Mesenchymal stem cell (in vitro differentiated cells and primary cell): ENCODE data around the gene ACOT8. TPM values are rescaled to one million over a fixed set of nuclear protein-coding genes. Genes with fewer than 3 reads are reported as not detected.

Experiments
- DNase-seq: peaks from one replicate; pipeline ENCODE4 v3.0.0-alpha.2; 2013
- H2AFZ ChIP-seq: one replicate; pipeline ENCODE4 v1.6.1; 2013; ENCODE audit warnings: low read depth, mild to moderate bottlenecking, control low read depth, inconsistent platforms, low read length, moderate library complexity
- H2AK5ac ChIP-seq: 2 replicates; pipeline ENCODE4 v1.6.1; 2013; ENCODE audit warnings: low read length, moderate library complexity, mild to moderate bottlenecking, inconsistent platforms; ENCODE audit not compliant: severe bottlenecking
- H2BK120ac ChIP-seq: one replicate; pipeline ENCODE4 v1.6.1; 2013; ENCODE audit warnings: low read depth, mild to moderate bottlenecking, inconsistent platforms, low read length, moderate library complexity
- H2BK12ac ChIP-seq, 2 experiments: one replicate each; pipeline ENCODE4 v1.6.1; 2013; ENCODE audit warnings: inconsistent platforms in 2 of 2, low read length in 2 of 2, mild to moderate bottlenecking in 2 of 2, moderate library complexity in 2 of 2, control low read depth in 1 of 2
- H2BK15ac ChIP-seq: one replicate; pipeline ENCODE4 v1.6.1; 2013; ENCODE audit warnings: mild to moderate bottlenecking, low read depth, inconsistent platforms; ENCODE audit not compliant: poor library complexity, severe bottlenecking
- H2BK5ac ChIP-seq: 2 replicates; pipeline ENCODE4 v1.6.1; 2013; ENCODE audit warnings: low read depth, mild to moderate bottlenecking, low read length, control low read depth, inconsistent platforms; ENCODE audit not compliant: poor library complexity, severe bottlenecking
- H3K14ac ChIP-seq, 2 experiments: one replicate each; pipeline ENCODE4 v1.6.1; 2013; ENCODE audit warnings: inconsistent platforms in 2 of 2, low read length in 2 of 2, control low read depth in 1 of 2, mild to moderate bottlenecking in 1 of 2, moderate library complexity in 1 of 2
- H3K18ac ChIP-seq, 2 experiments: one replicate each; pipeline ENCODE4 v1.6.1; 2013; ENCODE audit warnings: inconsistent platforms in 2 of 2, low read length in 2 of 2, control low read depth in 1 of 2, low read depth in 1 of 2, mild to moderate bottlenecking in 1 of 2
- H3K23ac ChIP-seq, 2 experiments: one replicate each; pipeline ENCODE4 v1.6.1; 2013; ENCODE audit warnings: inconsistent platforms in 2 of 2, low read length in 2 of 2, mild to moderate bottlenecking in 2 of 2, moderate library complexity in 2 of 2, control low read depth in 1 of 2
- H3K27ac ChIP-seq: 2 replicates; pipeline ENCODE4 v1.5.1; 2013; ENCODE audit warnings: mild to moderate bottlenecking, moderate library complexity, low read length, control low read depth, inconsistent platforms; ENCODE audit not compliant: poor library complexity, severe bottlenecking
- H3K27me3 ChIP-seq, 2 experiments: 2 replicates each; pipeline versions ENCODE4 v1.6.1 to v1.7.0; 2013; ENCODE audit warnings: low read length in 2 of 2, mild to moderate bottlenecking in 2 of 2, moderate library complexity in 2 of 2, control low read depth in 1 of 2, inconsistent platforms in 1 of 2; ENCODE audit not compliant: control insufficient read depth in 1 of 2, insufficient read depth in 1 of 2
- H3K36me3 ChIP-seq, 2 experiments: 2 replicates each; pipeline versions ENCODE4 v1.6.1 to v1.7.0; 2013; ENCODE audit warnings: low read length in 2 of 2, control low read depth in 1 of 2, inconsistent platforms in 1 of 2, low read depth in 1 of 2, mild to moderate bottlenecking in 1 of 2; ENCODE audit not compliant: insufficient read depth in 2 of 2, control insufficient read depth in 1 of 2
- H3K4ac ChIP-seq, 2 experiments: one replicate each; pipeline ENCODE4 v1.6.1; 2013; ENCODE audit warnings: inconsistent platforms in 2 of 2, low read length in 2 of 2, mild to moderate bottlenecking in 2 of 2, moderate library complexity in 2 of 2, control low read depth in 1 of 2, low read depth in 1 of 2
- H3K4me1 ChIP-seq: 2 replicates; pipeline ENCODE4 v1.6.1; 2013; ENCODE audit warnings: low read depth, low read length, control low read depth; ENCODE audit not compliant: control insufficient read depth, insufficient read depth
- H3K4me2 ChIP-seq: 2 replicates; pipeline ENCODE4 v1.6.1; 2013; ENCODE audit warnings: low read length, mild to moderate bottlenecking, inconsistent platforms; ENCODE audit not compliant: poor library complexity, severe bottlenecking
- H3K4me3 ChIP-seq, 2 experiments: 2 replicates each; pipeline versions ENCODE4 v1.5.1 to v1.7.0; 2013; ENCODE audit warnings: low read length in 2 of 2, mild to moderate bottlenecking in 2 of 2, control low read depth in 1 of 2, low read depth in 1 of 2; ENCODE audit not compliant: insufficient read depth in 1 of 2
- H3K79me1 ChIP-seq: replicated peaks from 2 replicates; pipeline ENCODE4 v1.6.1; 2013; ENCODE audit warnings: mild to moderate bottlenecking, control low read depth, low read length, inconsistent platforms; ENCODE audit not compliant: poor library complexity, severe bottlenecking
- H3K9ac ChIP-seq: 2 replicates; pipeline ENCODE4 v1.7.0; 2013; ENCODE audit warnings: mild to moderate bottlenecking, low read length, moderate library complexity
- H3K9me3 ChIP-seq: 2 replicates; pipeline ENCODE4 v1.7.0; 2013; ENCODE audit warnings: mild to moderate bottlenecking, low read length; ENCODE audit not compliant: control insufficient read depth
- H4K8ac ChIP-seq: one replicate; pipeline ENCODE4 v1.6.1; 2013; ENCODE audit warnings: inconsistent platforms, mild to moderate bottlenecking, low read length, moderate library complexity
- H4K91ac ChIP-seq: one replicate; pipeline ENCODE4 v1.6.1; 2013; ENCODE audit warnings: mild to moderate bottlenecking, low read length, inconsistent platforms
- WGBS: methylation state at CpG from one replicate; pipeline ENCODE4 v1.1.7; 2013; ENCODE audit warnings: mixed read lengths; 5-methylcytosine and 5-hydroxymethylcytosine counted together
- polyA plus RNA-seq, 2 experiments: library from polyadenylated mRNA; stranded (reverse); fragments of 200-250 nt; gene quantifications; one replicate each; pipeline ENCODE4 v1.2.3, GENCODE V29; 2013

Gene ACOT8
- polyA plus RNA-seq (2013, experiment 1 of 2): 16.3 TPM
- 16.8 TPM for polyA plus RNA-seq (2013, experiment 2 of 2)

- no peaks in the 10 kb centered on the region for H3K27me3 ChIP-seq
These were observed at the start of gene ACOT8, which contains the start of gene ZSWIM3 for GRCh38 chr20:45857114-45857881. Gene ACOT8 (minus strand): TSS chr20:45857392. CDS start chr20:45857315, 77 bp downstream. Gene ZSWIM3 (plus strand): TSS chr20:45857614. CDS start chr20:45857826, 212 bp downstream.

GRCh38 chr20:45905505-45906079 lies 48.4 kb upstream of the ACOT8 start:
- no peak overlapping the region for H2BK5ac ChIP-seq
- no peak overlapping the region for H3K23ac ChIP-seq
- WGBS: 93% methylated on average over 8 of the region's 8 CpGs
- no peak overlapping the region for H3K18ac ChIP-seq
- no peaks in the 10 kb centered on the region for H3K27me3 ChIP-seq
- peaks cover 9% of the 10 kb centered on the region for H3K79me1 ChIP-seq
- H4K91ac ChIP-seq: no peak overlapping the region
- H3K4me1 ChIP-seq: peaks cover 15% of the 10 kb centered on the region
- H3K4ac ChIP-seq: no peak overlapping the region
- no peak overlapping the region for H2BK15ac ChIP-seq
- no peak overlapping the region for H3K14ac ChIP-seq
- no peak for DNase-seq
- no peak overlapping the region for H3K27ac ChIP-seq
- no peak overlapping the region for H3K4me3 ChIP-seq
- H3K36me3 ChIP-seq: peaks cover 47 to 57% of the 10 kb centered on the region in 2 experiments
- H2AFZ ChIP-seq: no peak overlapping the region
- no peak overlapping the region for H3K4me2 ChIP-seq
- no peak overlapping the region for H2BK12ac ChIP-seq
- no peak overlapping the region for H4K8ac ChIP-seq
- no peaks in the 10 kb centered on the region for H3K9me3 ChIP-seq
- H3K9ac ChIP-seq: no peak overlapping the region
- H2AK5ac ChIP-seq: no peak overlapping the region
- no peak overlapping the region for H2BK120ac ChIP-seq

More at GRCh38 chr20:45857114-45857881, at the start of gene ACOT8, which contains the start of gene ZSWIM3:
- peaks cover 23% of the 10 kb centered on the region for H3K4me1 ChIP-seq
- DNase-seq: peak; percentile 100
- peak within 1 kb of the TSS; percentile 21 to 83 for H3K14ac ChIP-seq
- H3K79me1 ChIP-seq: peaks cover 32% of the 10 kb centered on the region
- H2BK15ac ChIP-seq: peak within 1 kb of the TSS; percentile 77
- peak within 1 kb of the TSS; percentile 34 for H4K91ac ChIP-seq
- peak within 1 kb of the TSS; percentile 64 for H3K4me2 ChIP-seq
- H3K27ac ChIP-seq: peak within 1 kb of the TSS; percentile 73
- peak within 1 kb of the TSS in 1 of 2 experiments; percentile 88 for H3K4ac ChIP-seq
- H3K9me3 ChIP-seq: no peaks in the 10 kb centered on the region
- H2AFZ ChIP-seq: peak within 1 kb of the TSS; percentile 83
- WGBS: under 1% methylated on average over 35 of the region's 36 CpGs
- H3K23ac ChIP-seq: peak within 1 kb of the TSS in 1 of 2 experiments; percentile 23
- peak within 1 kb of the TSS; percentile 79 to 94 for H3K4me3 ChIP-seq
- H3K18ac ChIP-seq: peak within 1 kb of the TSS; percentile 78 to 90
- H2BK5ac ChIP-seq: no peak within 1 kb of the TSS
- H2AK5ac ChIP-seq: peak within 1 kb of the TSS; percentile 57
- peak within 1 kb of the TSS; percentile 90 for H3K9ac ChIP-seq
- H4K8ac ChIP-seq: peak within 1 kb of the TSS; percentile 96
- peaks cover 5 to 21% of the 10 kb centered on the region in 2 experiments for H3K36me3 ChIP-seq
- peak within 1 kb of the TSS; percentile 38 for H2BK120ac ChIP-seq
- no peak within 1 kb of the TSS for H2BK12ac ChIP-seq

GRCh38 chr20:45904583-45905504 lies 47.7 kb upstream of the ACOT8 start:
- H2BK5ac ChIP-seq: no peak overlapping the region
- H3K14ac ChIP-seq: no peak overlapping the region
- H3K4me3 ChIP-seq: no peak overlapping the region
- H2BK12ac ChIP-seq: no peak overlapping the region
- H2AK5ac ChIP-seq: no peak overlapping the region
- H3K4me2 ChIP-seq: no peak overlapping the region
- no peak overlapping the region for H2AFZ ChIP-seq
- H4K91ac ChIP-seq: no peak overlapping the region
- no peak overlapping the region for H2BK120ac ChIP-seq
- H3K36me3 ChIP-seq: peaks cover 49 to 61% of the 10 kb centered on the region in 2 experiments
- no peak for DNase-seq
- H4K8ac ChIP-seq: no peak overlapping the region
- H3K18ac ChIP-seq: no peak overlapping the region
- H3K9me3 ChIP-seq: no peaks in the 10 kb centered on the region
- H3K9ac ChIP-seq: no peak overlapping the region
- no peak overlapping the region for H3K4ac ChIP-seq
- H3K79me1 ChIP-seq: peaks cover 6% of the 10 kb centered on the region
- WGBS: 93% methylated on average over 13 of the region's 16 CpGs
- peaks cover 13% of the 10 kb centered on the region for H3K4me1 ChIP-seq
- no peak overlapping the region for H3K23ac ChIP-seq
- no peak overlapping the region for H3K27ac ChIP-seq
- no peaks in the 10 kb centered on the region for H3K27me3 ChIP-seq
- no peak overlapping the region for H2BK15ac ChIP-seq
